HuH-7.5 (cell line): ENCODE measurements around the gene GABBR2.
"Not testable (repeated sequence)": the region's sequence is repeated elsewhere in the genome, so short reads cannot be mapped to it uniquely, and the experiment has no call there.

ENCODE experiments used
- DNase-seq: peaks from one replicate; pipeline ENCODE4 v3.0.0; 2011; ENCODE audit warnings: low spot score

The GABBR2 gene

DNA sequence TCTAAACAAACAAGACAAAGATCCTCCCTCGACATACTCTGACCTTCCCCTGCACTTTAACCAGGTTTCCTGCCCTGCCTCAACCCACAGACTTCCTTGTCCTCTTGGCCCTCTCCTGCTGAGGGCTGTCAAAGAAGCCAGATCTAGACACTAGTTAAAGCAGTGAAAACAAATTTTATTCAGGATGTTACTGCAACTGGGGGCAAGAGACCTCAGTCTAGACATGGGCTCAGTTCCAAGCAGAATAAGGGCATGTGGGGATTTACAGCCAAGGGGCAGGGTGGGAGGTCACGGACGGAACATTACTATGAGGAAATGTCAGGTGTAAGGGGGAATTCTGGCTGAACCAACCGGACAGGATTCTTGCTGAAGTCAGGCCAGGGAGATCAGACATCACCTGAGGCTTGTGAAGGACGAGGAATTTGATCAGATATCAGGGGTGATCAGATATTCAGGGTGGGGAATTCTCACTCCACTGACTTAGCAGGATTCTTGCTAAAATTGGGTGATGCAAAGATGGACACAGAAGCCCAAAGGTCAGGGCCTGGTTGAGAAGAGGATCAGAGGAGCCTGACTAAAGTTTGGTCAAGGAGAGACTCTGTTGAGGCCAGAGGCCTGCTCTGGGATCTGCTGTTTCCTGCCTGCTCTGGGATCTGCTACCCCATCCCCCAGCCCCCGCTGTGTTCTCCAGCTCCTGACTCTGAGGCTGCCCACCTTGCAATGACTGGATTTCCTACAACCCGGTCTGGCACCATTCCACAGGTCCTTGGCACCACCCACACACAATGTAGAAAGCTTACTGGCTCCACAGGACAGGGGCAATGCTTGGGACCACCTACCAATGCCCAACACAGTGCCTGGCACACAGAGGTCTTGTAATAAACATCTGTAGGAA lies 21.5 kb downstream of the GABBR2 start:
- no peak for DNase-seq

GRCh38 chr9:98684816-98685215 lies 23.9 kb downstream of the GABBR2 start:
- DNase-seq: not testable (repeated sequence)

DNA sequence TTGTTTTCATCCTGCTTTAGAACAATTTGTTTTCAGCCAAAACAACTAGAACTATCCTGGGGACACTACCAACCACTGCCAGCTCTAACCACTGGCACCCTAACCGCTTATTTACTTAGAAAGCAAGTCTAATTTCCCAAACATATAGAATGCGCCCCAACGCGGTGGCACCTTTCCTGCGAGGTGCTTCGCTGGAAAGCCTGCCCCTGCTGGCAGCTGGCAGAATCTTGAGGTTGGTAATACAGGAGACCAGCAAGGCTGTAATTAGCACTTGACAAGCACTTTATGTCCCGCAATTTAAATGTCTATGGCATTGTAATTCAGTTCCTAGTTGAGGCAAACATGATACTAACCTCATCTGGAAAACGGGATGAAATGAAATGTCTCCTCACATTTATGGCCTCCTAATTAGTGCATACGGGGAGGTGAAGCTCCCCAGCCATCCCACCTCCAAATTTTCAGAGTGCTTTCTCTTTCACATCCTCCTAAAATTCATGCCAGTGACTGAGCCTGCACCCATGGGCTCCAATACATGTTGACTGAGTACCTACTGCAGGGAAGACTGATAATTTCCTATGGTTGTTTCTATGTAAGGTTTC lies 30.4 kb downstream of the GABBR2 start:
- no peak for DNase-seq

DNA sequence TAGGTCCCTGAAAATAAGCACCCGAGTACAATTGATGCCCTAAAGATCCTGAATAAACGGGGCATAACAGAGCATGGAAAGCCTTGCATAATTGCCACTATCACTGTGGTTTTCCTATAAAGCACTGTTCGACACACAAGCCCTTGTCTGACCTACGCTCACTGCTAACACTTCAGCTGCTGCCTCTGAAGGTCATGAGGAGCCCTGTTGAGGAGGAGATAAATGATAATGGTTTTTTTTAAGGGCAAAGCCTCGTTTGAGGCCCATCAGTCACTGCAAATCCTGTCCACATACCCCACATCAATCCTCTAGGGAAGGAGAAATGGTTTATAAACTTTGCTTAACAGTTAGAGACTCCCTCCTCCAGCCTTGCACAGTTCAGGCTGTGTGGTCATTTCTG lies 35.1 kb downstream of the GABBR2 start:
- no peak for DNase-seq

GRCh38 chr9:98667005-98667640 lies 41.6 kb downstream of the GABBR2 start:
- DNase-seq: no peak

DNA sequence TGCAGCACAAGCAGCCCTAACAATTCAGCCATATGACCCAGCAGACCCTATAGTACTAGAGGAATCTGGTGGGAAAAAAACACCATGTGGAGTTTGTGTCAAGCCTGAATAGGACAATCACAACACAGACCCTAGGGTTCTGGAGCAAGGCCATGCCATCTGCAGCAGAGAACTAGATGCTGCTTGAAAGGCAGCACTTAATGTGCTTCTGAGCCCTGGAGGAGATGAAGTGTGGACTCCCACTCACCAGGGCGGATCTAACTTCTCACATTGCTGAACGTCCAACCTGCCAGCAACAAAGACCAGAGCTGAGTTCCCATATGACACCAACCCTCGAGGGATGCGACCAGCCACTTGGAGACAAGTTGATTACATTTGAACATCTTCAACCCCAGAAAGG lies 43.2 kb downstream of the GABBR2 start:
- no peak for DNase-seq

- DNase-seq: no peak
Observed at GRCh38 chr9:98660541-98660940, 48.2 kb downstream of the GABBR2 start.

GRCh38 chr9:98658951-98659351 lies 49.8 kb downstream of the GABBR2 start:
- no peak for DNase-seq

- DNase-seq: no peak
Observed at GRCh38 chr9:98657897-98658296, 50.8 kb downstream of the GABBR2 start.

DNA sequence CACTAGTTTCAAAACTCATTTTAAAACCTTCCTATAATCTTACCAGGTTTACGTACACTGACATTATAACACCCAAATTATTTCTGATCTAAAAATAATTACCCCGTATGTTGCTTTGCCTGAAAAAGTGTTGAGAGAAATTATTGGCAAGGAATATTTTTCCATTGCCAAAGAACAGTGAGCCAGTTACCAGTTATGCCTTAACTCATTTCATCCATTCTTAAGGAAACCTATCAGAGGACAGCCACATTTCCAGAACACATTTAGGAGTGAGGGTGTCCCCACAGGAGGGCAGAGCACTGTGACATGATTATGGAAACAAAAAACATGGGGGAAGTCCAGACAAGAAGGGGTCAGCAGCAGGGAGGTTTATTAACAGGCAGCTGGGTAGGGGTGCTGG lies 52.2 kb downstream of the GABBR2 start:
- no peak for DNase-seq

DNA sequence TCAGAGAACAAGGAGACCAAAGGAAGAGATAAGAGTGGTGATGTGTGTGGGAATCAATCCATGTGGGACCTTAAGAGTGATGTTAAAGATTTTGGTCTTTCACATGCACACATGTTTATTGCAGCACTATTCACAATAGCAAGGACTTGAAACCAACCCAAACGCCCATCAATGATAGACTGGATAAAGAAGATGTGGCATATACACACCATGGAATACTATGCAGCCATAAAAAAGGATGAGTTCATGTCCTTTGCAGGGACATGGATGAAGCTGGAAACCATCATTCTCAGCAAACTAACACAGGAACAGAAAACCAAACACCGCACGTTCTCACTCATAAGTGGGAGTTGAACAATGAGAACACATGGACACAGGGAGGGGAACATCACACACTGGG lies 53.3 kb downstream of the GABBR2 start:
- DNase-seq: not testable (repeated sequence)

DNA sequence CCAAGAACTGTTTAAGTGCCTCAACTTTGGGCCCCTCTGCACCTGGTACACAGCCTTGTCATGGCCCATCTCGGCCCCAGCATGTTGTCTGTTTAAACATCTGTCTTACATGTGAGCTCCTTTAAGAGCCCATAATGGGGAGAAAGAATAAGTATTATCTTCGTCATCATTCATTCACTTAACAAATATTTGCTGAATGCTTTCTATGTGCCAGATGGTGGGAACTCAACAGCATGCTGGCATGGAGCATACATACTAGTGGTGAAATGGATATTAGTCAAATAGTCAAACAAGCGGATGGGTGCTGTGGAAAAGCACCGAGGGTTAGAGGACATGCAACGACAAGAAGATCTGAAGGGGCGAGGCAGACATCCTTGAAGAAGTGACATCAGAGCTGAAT lies 54.5 kb downstream of the GABBR2 start:
- no peak for DNase-seq

DNA sequence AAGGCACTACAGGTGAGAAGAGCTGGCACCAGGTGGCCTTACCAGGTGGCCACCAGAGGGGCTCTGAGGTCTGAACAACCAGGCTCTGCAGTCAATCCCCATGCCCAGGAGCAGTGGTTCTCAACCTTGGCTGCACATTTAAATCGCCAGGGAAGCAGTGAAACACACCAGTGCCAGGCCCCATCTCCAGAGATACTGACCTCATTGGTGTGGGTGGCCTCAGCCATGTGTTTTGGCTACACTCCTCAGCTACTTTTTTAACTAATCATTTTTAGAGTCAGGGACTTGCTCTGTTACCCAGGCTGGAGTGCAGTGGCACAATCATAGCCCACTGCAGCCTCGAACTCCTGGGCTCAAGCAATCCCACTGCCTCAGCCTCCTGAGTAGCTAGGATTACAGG lies 56.0 kb downstream of the GABBR2 start:
- no peak for DNase-seq

- DNase-seq: no peak
Observed at GRCh38 chr9:98652302-98652701, 56.4 kb downstream of the GABBR2 start.

GRCh38 chr9:98647236-98647635 lies 61.5 kb downstream of the GABBR2 start:
- no peak for DNase-seq

GRCh38 chr9:98644011-98644410 lies 64.7 kb downstream of the GABBR2 start:
- no peak for DNase-seq

DNA sequence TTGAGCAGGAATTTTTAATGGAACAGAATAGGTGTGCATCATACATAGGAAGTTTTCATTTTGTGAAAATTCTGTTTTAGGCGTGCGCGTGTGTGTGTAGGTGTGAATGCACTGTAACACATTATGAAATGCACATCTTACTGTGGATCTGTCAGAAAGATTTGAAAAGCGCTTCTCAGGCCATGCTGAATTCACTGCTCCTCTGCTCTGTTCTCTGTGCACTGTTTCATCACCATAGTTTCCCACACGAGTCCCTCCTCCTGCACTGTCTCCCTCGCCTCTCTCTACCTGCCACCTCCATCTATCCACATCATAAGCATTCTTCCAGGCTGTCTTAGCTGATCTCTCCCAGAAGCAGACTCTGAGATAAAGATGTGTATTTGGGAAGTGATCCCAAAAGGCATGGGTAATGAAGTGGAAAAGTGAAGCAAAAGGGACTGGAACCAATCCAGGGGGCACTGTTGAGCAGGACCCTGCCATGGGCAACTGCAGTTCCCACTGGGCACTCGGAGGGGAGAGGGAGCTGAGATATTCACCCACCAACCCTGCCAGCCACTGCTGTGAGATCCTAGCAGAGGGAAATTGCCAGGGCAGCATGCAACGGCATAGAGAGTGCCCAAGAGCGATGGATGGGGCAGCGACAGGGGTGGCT lies 65.9 kb downstream of the GABBR2 start:
- DNase-seq: no peak

DNA sequence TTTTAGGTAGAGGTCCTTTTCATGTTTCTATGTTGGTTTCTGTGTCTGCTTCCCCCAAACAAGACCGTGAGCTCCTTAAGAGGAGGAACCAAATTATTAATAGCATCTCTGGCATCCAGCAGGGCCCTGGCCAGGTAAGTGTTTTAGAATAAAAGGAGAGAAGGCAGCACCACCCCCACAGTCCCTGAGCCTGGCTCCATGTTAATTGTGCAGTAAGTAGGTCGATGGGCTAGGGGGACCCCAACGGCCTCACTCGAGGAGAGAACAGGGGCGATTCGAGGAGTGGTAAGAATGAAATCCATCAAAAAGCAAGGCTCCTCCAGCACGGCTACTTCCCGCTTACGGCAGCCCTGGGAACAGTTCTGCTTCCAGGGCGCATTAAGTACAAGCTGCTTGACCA lies 67.0 kb downstream of the GABBR2 start:
- DNase-seq: no peak

- DNase-seq: no peak
Observed at GRCh38 chr9:98640394-98640793, 68.3 kb downstream of the GABBR2 start.

DNA sequence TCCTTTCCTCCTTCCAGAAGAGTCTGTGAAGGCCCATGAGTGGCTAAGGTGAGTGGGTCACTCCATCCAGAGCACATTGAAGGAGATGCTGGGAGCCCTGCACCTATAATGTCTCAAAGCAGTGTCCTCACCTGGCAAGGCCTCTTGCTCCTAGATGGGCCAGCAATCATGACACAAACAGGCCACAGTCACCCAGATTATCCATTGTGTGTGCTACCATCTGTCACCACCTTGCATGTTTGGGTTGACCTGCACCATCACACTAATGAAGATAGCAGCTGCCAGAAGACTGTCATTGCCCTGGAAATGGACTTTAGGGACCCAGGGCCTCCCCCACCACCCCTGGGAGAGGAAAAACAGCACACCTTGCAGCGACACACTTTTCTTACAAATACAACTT lies 69.6 kb downstream of the GABBR2 start:
- DNase-seq: no peak

DNA sequence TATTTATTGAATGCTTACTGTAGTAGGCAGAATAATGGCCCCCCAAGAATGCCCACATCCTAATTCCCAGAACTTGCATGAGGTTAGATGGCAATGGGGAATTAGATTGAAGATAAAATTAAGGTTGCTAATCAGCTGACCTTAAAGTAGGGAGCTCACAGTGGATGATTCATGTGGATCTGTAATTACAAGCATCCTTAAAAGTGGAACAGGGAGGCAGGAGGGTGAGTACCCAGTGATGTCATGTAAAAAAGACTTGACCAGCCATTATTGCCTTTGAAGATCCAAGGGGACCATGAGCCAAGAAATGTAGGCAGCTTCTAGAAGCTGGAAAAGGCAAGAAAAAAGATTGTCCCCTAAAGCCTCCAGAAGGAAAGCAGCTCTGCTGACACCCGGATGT lies 71.4 kb downstream of the GABBR2 start:
- no peak for DNase-seq

DNA sequence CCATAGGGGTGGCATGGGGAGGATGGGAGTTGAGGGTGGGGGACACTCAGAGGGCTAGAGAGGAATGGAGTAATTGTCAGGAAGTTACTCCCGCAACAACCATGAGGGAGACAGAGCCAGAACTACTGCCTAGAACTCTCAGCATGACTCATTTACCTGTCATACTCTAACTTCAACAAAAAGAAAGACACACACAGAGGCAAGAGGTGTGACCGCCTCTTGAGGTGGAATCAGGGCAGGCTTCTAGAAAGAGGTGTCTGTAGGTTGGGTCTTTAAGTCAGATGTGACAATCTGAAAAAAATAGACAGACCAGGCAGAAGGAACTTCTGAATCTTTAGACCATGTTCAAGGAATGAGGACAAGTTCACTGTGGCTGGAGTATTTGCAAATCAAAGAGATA lies 73.4 kb downstream of the GABBR2 start:
- no peak for DNase-seq
